MM.1S (cell line): Measurements from ENCODE around the gene SETBP1.

ENCODE experiments used
- DNase-seq: peaks from one replicate; pipeline ENCODE4 v3.0.0-alpha.2; 2015
- H2AFZ ChIP-seq: fragments of 300-600 bp; sonication (generic); 2 replicates; pipeline ENCODE4 v1.6.0; 2016; ENCODE audit warnings: antibody characterized with exemption, low read length
- H3F3A ChIP-seq: fragments of 300-600 bp; sonication (generic); 2 replicates; pipeline ENCODE4 v1.6.1; 2016; ENCODE audit warnings: mild to moderate bottlenecking, antibody characterized with exemption, low read length, moderate library complexity, mixed read lengths; ENCODE audit not compliant: insufficient read depth
- H3K27ac ChIP-seq: fragments of 300-600 bp; sonication (generic); 2 replicates; pipeline ENCODE4 v1.5.1; 2016; ENCODE audit warnings: mild to moderate bottlenecking, low read length
- H3K27me3 ChIP-seq: fragments of 300-600 bp; sonication (generic); replicated peaks from 2 replicates; pipeline ENCODE4 v1.6.0; 2016; ENCODE audit warnings: low read length; ENCODE audit not compliant: insufficient read depth
- H3K36me3 ChIP-seq: fragments of 300-600 bp; sonication (generic); replicated peaks from 2 replicates; pipeline ENCODE4 v1.6.1; 2016; ENCODE audit warnings: mild to moderate bottlenecking, low read length, mixed read lengths; ENCODE audit not compliant: insufficient read depth
- H3K4me1 ChIP-seq: fragments of 300-600 bp; sonication (generic); 2 replicates; pipeline ENCODE4 v1.6.1; 2016; ENCODE audit warnings: low read length, mixed read lengths
- H3K4me2 ChIP-seq: fragments of 300-600 bp; sonication (generic); 2 replicates; pipeline ENCODE4 v1.6.0; 2016; ENCODE audit warnings: low read depth, low read length
- H3K4me3 ChIP-seq: fragments of 300-600 bp; sonication (generic); 2 replicates; pipeline ENCODE4 v1.5.1; 2016; ENCODE audit warnings: low read length, mixed read lengths
- H3K79me2 ChIP-seq: fragments of 300-600 bp; sonication (generic); 2 replicates; pipeline ENCODE4 v1.6.1; 2016; ENCODE audit warnings: mixed run types, low read length, mixed read lengths
- H3K9ac ChIP-seq: fragments of 300-600 bp; sonication (generic); 2 replicates; pipeline ENCODE4 v1.6.1; 2016; ENCODE audit warnings: low read length, mixed read lengths
- H3K9me2 ChIP-seq: fragments of 300-600 bp; sonication (generic); replicated peaks from 2 replicates; pipeline ENCODE4 v1.6.1; 2016; ENCODE audit warnings: mild to moderate bottlenecking, low read length, mixed read lengths; ENCODE audit not compliant: insufficient read depth
- H3K9me3 ChIP-seq: fragments of 300-600 bp; sonication (generic); replicated peaks from 2 replicates; pipeline ENCODE4 v1.6.1; 2016; ENCODE audit warnings: mild to moderate bottlenecking, low read length, mixed read lengths; ENCODE audit not compliant: insufficient read depth
- H4K20me1 ChIP-seq: fragments of 300-600 bp; sonication (generic); 2 replicates; pipeline ENCODE4 v1.6.1; 2016; ENCODE audit warnings: mild to moderate bottlenecking, low read length, moderate library complexity, mixed read lengths; ENCODE audit not compliant: insufficient read depth
- EZH2 ChIP-seq: fragments of 300-600 bp; sonication (generic); optimal IDR thresholded peaks from 2 replicates; pipeline ENCODE3; 2017; ENCODE audit warnings: low read depth, mild to moderate bottlenecking, antibody characterized with exemption, low read length, mixed read lengths
- EZH2phosphoT487 ChIP-seq: fragments of 300-600 bp; sonication (generic); IDR thresholded peaks from 2 replicates; pipeline ENCODE4 v1.6.1; 2018; ENCODE audit warnings: antibody characterized with exemption, low read length
- TF ChIP-seq, protein P1 (sequence below): fragments of 300-600 bp; sonication (generic); IDR thresholded peaks from 2 replicates; pipeline ENCODE4 v1.5.1; 2016; ENCODE audit warnings: antibody characterized with exemption, low read length, mixed read lengths

SETBP1 gene

GRCh38 chr18:44859751-44860439, 179.2 kb downstream of the SETBP1 start:
- peaks cover 91% of the 10 kb centered on the region for H3K79me2 ChIP-seq
- H3K9me3 ChIP-seq = no peaks in the 10 kb centered on the region
- H3K36me3 ChIP-seq = no peaks in the 10 kb centered on the region
- no peaks in the 10 kb centered on the region for H3K27me3 ChIP-seq
- H2AFZ ChIP-seq = no peak overlapping the region
- no peaks in the 10 kb centered on the region for H3K9me2 ChIP-seq
- H4K20me1 ChIP-seq = no peaks in the 10 kb centered on the region
- H3F3A ChIP-seq = no peaks in the 10 kb centered on the region
- DNase-seq = no peak
- no peak overlapping the region for H3K27ac ChIP-seq
- no peak overlapping the region for H3K4me3 ChIP-seq
- TF ChIP-seq, protein P1, sequence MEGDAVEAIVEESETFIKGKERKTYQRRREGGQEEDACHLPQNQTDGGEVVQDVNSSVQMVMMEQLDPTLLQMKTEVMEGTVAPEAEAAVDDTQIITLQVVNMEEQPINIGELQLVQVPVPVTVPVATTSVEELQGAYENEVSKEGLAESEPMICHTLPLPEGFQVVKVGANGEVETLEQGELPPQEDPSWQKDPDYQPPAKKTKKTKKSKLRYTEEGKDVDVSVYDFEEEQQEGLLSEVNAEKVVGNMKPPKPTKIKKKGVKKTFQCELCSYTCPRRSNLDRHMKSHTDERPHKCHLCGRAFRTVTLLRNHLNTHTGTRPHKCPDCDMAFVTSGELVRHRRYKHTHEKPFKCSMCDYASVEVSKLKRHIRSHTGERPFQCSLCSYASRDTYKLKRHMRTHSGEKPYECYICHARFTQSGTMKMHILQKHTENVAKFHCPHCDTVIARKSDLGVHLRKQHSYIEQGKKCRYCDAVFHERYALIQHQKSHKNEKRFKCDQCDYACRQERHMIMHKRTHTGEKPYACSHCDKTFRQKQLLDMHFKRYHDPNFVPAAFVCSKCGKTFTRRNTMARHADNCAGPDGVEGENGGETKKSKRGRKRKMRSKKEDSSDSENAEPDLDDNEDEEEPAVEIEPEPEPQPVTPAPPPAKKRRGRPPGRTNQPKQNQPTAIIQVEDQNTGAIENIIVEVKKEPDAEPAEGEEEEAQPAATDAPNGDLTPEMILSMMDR = no peak
- TF ChIP-seq EZH2phosphoT487 = no peak
- TF ChIP-seq EZH2 = no peak
- no peak overlapping the region for H3K4me2 ChIP-seq
- peaks cover 6% of the 10 kb centered on the region; the same call in 1 of the 2 replicates for H3K4me1 ChIP-seq
- H3K9ac ChIP-seq = no peak overlapping the region

GRCh38 chr18:44862112-44862511, 181.4 kb downstream of the SETBP1 start:
- peaks cover 92% of the 10 kb centered on the region for H3K79me2 ChIP-seq
- no peaks in the 10 kb centered on the region for H3K4me1 ChIP-seq
- H3K9me3 ChIP-seq = no peaks in the 10 kb centered on the region
- H3K27ac ChIP-seq = no peak overlapping the region
- H4K20me1 ChIP-seq = no peaks in the 10 kb centered on the region
- H3K9ac ChIP-seq = no peak overlapping the region
- no peaks in the 10 kb centered on the region for H3K27me3 ChIP-seq
- no peak for DNase-seq
- no peaks in the 10 kb centered on the region for H3K36me3 ChIP-seq
- no peaks in the 10 kb centered on the region for H3K9me2 ChIP-seq
- no peak overlapping the region for H3K4me3 ChIP-seq
- no peak overlapping the region for H2AFZ ChIP-seq
- no peak for TF ChIP-seq EZH2phosphoT487
- TF ChIP-seq, protein P1 = no peak
- no peak for TF ChIP-seq EZH2
- H3F3A ChIP-seq = no peaks in the 10 kb centered on the region
- H3K4me2 ChIP-seq = no peak overlapping the region

DNA sequence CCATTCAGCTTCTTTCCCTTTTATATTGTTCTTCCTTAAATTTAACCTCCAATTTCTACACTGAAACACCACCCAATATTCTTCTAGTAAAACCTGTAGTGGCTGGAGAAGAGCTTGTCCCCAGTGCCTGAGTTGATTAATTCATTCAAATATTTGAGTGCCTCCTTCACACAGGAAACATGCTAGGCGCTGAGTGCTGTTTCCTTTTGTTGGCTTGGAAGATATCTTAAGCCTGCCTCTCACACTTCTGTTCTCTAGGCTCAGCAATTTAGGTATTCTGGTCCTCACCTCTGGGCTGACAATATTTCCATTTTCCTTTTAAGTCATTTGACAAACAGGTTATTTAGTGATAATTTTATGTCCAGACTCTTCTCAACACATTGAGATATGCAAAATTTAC, 185.4 kb downstream of the SETBP1 start:
- Histone ChIP-seq H3K4me1 (peaks cover 13% of the 10 kb centered on the region), H3K79me2 (peaks cover 64% of the 10 kb centered on the region), H3K9me3 (no peaks in the 10 kb centered on the region), H3K27me3 (no peaks in the 10 kb centered on the region), H3K36me3 (no peaks in the 10 kb centered on the region), H3K9ac (no peak overlapping the region), H3K4me3 (no peak overlapping the region), H3K27ac (no peak overlapping the region), H3K4me2 (no peak overlapping the region), H4K20me1 (no peaks in the 10 kb centered on the region), H2AFZ (no peak overlapping the region), H3K9me2 (no peaks in the 10 kb centered on the region), H3F3A (peaks cover 11% of the 10 kb centered on the region; the same call in 1 of the 2 replicates)
- no peak for TF ChIP-seq EZH2
- TF ChIP-seq EZH2phosphoT487 = no peak
- TF ChIP-seq, protein P1 = no peak
- DNase-seq = no peak
